ENCODE measurements around the gene DTD1.

The DTD1 gene

DNA sequence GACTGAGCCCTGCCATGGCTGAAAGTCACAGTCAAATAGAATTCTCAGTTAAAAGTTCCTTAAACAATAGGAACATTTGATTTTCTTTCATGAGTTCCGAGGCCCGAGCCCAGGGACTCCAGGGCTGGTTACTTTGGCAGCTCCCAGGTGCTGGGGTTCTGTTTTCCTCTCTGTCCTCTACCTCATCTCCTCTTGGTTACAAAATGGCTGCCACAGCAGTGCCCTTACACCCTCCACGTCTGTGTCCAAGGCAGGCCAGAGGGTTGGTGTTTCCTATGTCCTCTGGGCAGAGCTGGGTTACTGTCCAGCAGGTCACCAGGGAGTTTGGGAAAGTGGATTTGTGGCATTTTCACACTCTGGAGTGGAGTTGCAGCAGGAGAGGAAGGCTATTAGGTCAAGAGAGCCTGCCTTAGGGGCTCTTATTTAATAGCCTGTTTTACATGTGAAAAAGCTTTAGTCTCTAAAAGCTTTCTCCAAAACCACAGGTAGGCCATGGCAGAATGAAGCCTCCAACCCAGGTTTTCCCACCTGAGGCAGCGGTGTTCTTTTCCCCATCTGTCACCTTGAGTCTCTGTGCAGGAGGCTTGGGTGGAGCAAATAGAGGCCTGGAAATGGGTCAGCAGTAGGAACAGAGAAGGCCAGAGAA, 111.0 kb downstream of the DTD1 start:
- H2BK5ac ChIP-seq (ENCODE audit: low read length), result no peak overlapping the region
- H3K4me2 ChIP-seq (ENCODE audit: low read length), result no peak overlapping the region
- H2BK15ac ChIP-seq (replicated peaks; ENCODE audit: low read depth), result no peak overlapping the region
- H3K36me3 ChIP-seq (ENCODE audit: control insufficient read depth, insufficient read depth, low read length), result no peaks in the 10 kb centered on the region
- no peak overlapping the region for H3K23ac ChIP-seq (ENCODE audit: low read length)
- H3K27me3 ChIP-seq (ENCODE audit: insufficient read depth, low read length, poor library complexity), result no peaks in the 10 kb centered on the region
- H2AK5ac ChIP-seq (ENCODE audit: low read length), result no peak overlapping the region
- no CpG with 5 or more reads among the region's 4 CpGs for WGBS (ENCODE audit: extremely low coverage, insufficient coverage, low lambda C conversion rate)
- no peak overlapping the region for H3K9ac ChIP-seq (ENCODE audit: low read length)
- no peak overlapping the region for H4K5ac ChIP-seq (ENCODE audit: low read length)
- DNase-seq, result no peak
- H3K4me1 ChIP-seq (ENCODE audit: control insufficient read depth, low read depth, low read length), result no peaks in the 10 kb centered on the region
- no peak overlapping the region for H3K4me3 ChIP-seq (ENCODE audit: low read length)
- no peak overlapping the region for H4K8ac ChIP-seq (ENCODE audit: low read depth, low read length)
- no peaks in the 10 kb centered on the region for H3K79me2 ChIP-seq (ENCODE audit: control insufficient read depth, insufficient read depth, low read length)
- no peak overlapping the region for H2BK120ac ChIP-seq (ENCODE audit: low read depth, low read length)
- H3K27ac ChIP-seq (ENCODE audit: low read depth, low read length), result no peak overlapping the region
- no peaks in the 10 kb centered on the region for H3K79me1 ChIP-seq (ENCODE audit: low read length)
- no peak overlapping the region for H3K4ac ChIP-seq (ENCODE audit: low read depth, low read length)
- H3K56ac ChIP-seq (ENCODE audit: low read length), result no peak overlapping the region
- no peak overlapping the region for H3K18ac ChIP-seq (ENCODE audit: low read length)

DNA sequence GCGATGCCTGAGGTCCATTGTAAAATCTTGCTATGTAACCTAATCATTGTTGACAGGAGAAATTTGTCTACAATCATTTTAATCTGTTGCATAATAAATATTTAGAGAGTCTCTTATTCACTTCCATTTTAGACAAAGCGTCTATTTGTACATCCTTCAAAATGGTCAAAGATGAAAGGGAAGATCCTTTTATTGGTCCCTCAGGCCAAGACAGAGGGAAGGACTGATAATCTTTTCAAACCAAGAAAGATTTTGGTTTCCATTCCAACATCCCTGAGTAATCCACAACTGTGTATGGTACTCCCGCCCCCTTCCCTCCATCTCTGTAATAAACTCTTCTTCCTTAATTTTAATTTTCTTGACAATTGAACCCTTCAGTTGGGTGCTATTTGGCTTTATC, 114.1 kb downstream of the DTD1 start:
- Histone ChIP-seq H3K36me3 (ENCODE audit: control insufficient read depth, insufficient read depth, low read length) (no peaks in the 10 kb centered on the region), H3K4me1 (ENCODE audit: control insufficient read depth, low read depth, low read length) (no peaks in the 10 kb centered on the region), H2BK5ac (ENCODE audit: low read length) (no peak overlapping the region), H3K79me2 (ENCODE audit: control insufficient read depth, insufficient read depth, low read length) (no peaks in the 10 kb centered on the region), H4K8ac (ENCODE audit: low read depth, low read length) (no peak overlapping the region), H2BK15ac (replicated peaks; ENCODE audit: low read depth) (no peak overlapping the region), H3K9ac (ENCODE audit: low read length) (no peak overlapping the region), H2AK5ac (ENCODE audit: low read length) (no peak overlapping the region), H3K27me3 (ENCODE audit: insufficient read depth, low read length, poor library complexity) (no peaks in the 10 kb centered on the region), H2BK120ac (ENCODE audit: low read depth, low read length) (no peak overlapping the region), H3K4me3 (ENCODE audit: low read length) (no peak overlapping the region), H3K4me2 (ENCODE audit: low read length) (no peak overlapping the region), H3K79me1 (ENCODE audit: low read length) (no peaks in the 10 kb centered on the region), H3K4ac (ENCODE audit: low read depth, low read length) (no peak overlapping the region), H3K18ac (ENCODE audit: low read length) (no peak overlapping the region), H3K27ac (ENCODE audit: low read depth, low read length) (no peak overlapping the region), H3K56ac (ENCODE audit: low read length) (no peak overlapping the region), H4K5ac (ENCODE audit: low read length) (no peak overlapping the region), H3K23ac (ENCODE audit: low read length) (no peak overlapping the region)
- no CpG with 5 or more reads among the region's 3 CpGs for WGBS (ENCODE audit: extremely low coverage, insufficient coverage, low lambda C conversion rate)
- no peak for DNase-seq

DNA sequence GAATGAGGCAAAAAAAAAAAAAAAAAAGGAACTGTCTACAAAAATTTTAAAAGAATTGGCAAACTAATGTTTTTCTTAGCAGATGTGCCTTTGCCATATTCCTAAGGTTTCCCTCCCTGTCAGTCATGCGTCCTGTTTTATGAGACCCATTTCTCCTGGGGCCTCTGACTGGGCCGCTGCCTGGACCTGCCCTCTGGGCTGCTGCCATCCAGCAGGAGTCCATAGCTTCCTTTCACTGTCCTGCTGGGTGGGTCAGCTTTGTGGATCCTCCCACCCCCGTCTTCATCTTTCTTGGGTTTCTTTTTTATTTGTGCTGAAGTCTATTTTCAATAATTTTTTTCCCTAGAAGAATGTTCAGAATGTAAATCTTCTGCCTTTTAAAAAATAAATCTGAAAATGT, 114.9 kb downstream of the DTD1 start:
- Histone ChIP-seq H2AK5ac (ENCODE audit: low read length) (no peak overlapping the region), H4K8ac (ENCODE audit: low read depth, low read length) (no peak overlapping the region), H3K79me1 (ENCODE audit: low read length) (no peaks in the 10 kb centered on the region), H3K27ac (ENCODE audit: low read depth, low read length) (no peak overlapping the region), H3K27me3 (ENCODE audit: insufficient read depth, low read length, poor library complexity) (no peaks in the 10 kb centered on the region), H2BK120ac (ENCODE audit: low read depth, low read length) (no peak overlapping the region), H3K18ac (ENCODE audit: low read length) (no peak overlapping the region), H3K4me1 (ENCODE audit: control insufficient read depth, low read depth, low read length) (no peaks in the 10 kb centered on the region), H4K5ac (ENCODE audit: low read length) (no peak overlapping the region), H3K4ac (ENCODE audit: low read depth, low read length) (no peak overlapping the region), H3K4me2 (ENCODE audit: low read length) (no peak overlapping the region), H2BK15ac (replicated peaks; ENCODE audit: low read depth) (no peak overlapping the region), H3K9ac (ENCODE audit: low read length) (no peak overlapping the region), H3K79me2 (ENCODE audit: control insufficient read depth, insufficient read depth, low read length) (no peaks in the 10 kb centered on the region), H3K56ac (ENCODE audit: low read length) (no peak overlapping the region), H3K4me3 (ENCODE audit: low read length) (no peak overlapping the region), H3K36me3 (ENCODE audit: control insufficient read depth, insufficient read depth, low read length) (no peaks in the 10 kb centered on the region), H3K23ac (ENCODE audit: low read length) (no peak overlapping the region), H2BK5ac (ENCODE audit: low read length) (no peak overlapping the region)
- DNase-seq, result no peak
- WGBS (ENCODE audit: extremely low coverage, insufficient coverage, low lambda C conversion rate), result no CpG with 5 or more reads among the region's 3 CpGs

- no peak for DNase-seq
- Histone ChIP-seq H3K79me2 (ENCODE audit: control insufficient read depth, insufficient read depth, low read length) (no peaks in the 10 kb centered on the region), H3K23ac (ENCODE audit: low read length) (no peak overlapping the region), H3K4me3 (ENCODE audit: low read length) (no peak overlapping the region), H3K18ac (ENCODE audit: low read length) (no peak overlapping the region), H4K8ac (ENCODE audit: low read depth, low read length) (no peak overlapping the region), H3K79me1 (ENCODE audit: low read length) (no peaks in the 10 kb centered on the region), H4K5ac (ENCODE audit: low read length) (no peak overlapping the region), H3K4ac (ENCODE audit: low read depth, low read length) (no peak overlapping the region), H3K4me1 (ENCODE audit: control insufficient read depth, low read depth, low read length) (no peaks in the 10 kb centered on the region), H3K9ac (ENCODE audit: low read length) (no peak overlapping the region), H2BK5ac (ENCODE audit: low read length) (no peak overlapping the region), H3K56ac (ENCODE audit: low read length) (no peak overlapping the region), H2BK120ac (ENCODE audit: low read depth, low read length) (no peak overlapping the region), H3K27me3 (ENCODE audit: insufficient read depth, low read length, poor library complexity) (no peaks in the 10 kb centered on the region), H3K36me3 (ENCODE audit: control insufficient read depth, insufficient read depth, low read length) (no peaks in the 10 kb centered on the region), H3K27ac (ENCODE audit: low read depth, low read length) (no peak overlapping the region), H2AK5ac (ENCODE audit: low read length) (no peak overlapping the region), H3K4me2 (ENCODE audit: low read length) (no peak overlapping the region), H2BK15ac (replicated peaks; ENCODE audit: low read depth) (no peak overlapping the region)
- WGBS (ENCODE audit: extremely low coverage, insufficient coverage, low lambda C conversion rate), result no CpG with 5 or more reads among the region's 3 CpGs
These were observed 117.6 kb downstream of the DTD1 start for GRCh38 chr20:18705490-18705889.

- H4K8ac ChIP-seq (ENCODE audit: low read depth, low read length), result no peak overlapping the region
- no peak overlapping the region for H3K4me2 ChIP-seq (ENCODE audit: low read length)
- no peak overlapping the region for H3K56ac ChIP-seq (ENCODE audit: low read length)
- no peaks in the 10 kb centered on the region for H3K79me2 ChIP-seq (ENCODE audit: control insufficient read depth, insufficient read depth, low read length)
- no peak overlapping the region for H2AK5ac ChIP-seq (ENCODE audit: low read length)
- no peak overlapping the region for H4K5ac ChIP-seq (ENCODE audit: low read length)
- no peak for DNase-seq
- no peak overlapping the region for H3K18ac ChIP-seq (ENCODE audit: low read length)
- H3K9ac ChIP-seq (ENCODE audit: low read length), result no peak overlapping the region
- no peaks in the 10 kb centered on the region for H3K36me3 ChIP-seq (ENCODE audit: control insufficient read depth, insufficient read depth, low read length)
- no peak overlapping the region for H3K23ac ChIP-seq (ENCODE audit: low read length)
- H3K27ac ChIP-seq (ENCODE audit: low read depth, low read length), result no peak overlapping the region
- H2BK15ac ChIP-seq (replicated peaks; ENCODE audit: low read depth), result no peak overlapping the region
- H2BK5ac ChIP-seq (ENCODE audit: low read length), result no peak overlapping the region
- H3K79me1 ChIP-seq (ENCODE audit: low read length), result no peaks in the 10 kb centered on the region
- H2BK120ac ChIP-seq (ENCODE audit: low read depth, low read length), result no peak overlapping the region
- H3K4me1 ChIP-seq (ENCODE audit: control insufficient read depth, low read depth, low read length), result no peaks in the 10 kb centered on the region
- no peak overlapping the region for H3K4ac ChIP-seq (ENCODE audit: low read depth, low read length)
- no CpG with 5 or more reads among the region's 2 CpGs for WGBS (ENCODE audit: extremely low coverage, insufficient coverage, low lambda C conversion rate)
- no peak overlapping the region for H3K4me3 ChIP-seq (ENCODE audit: low read length)
- H3K27me3 ChIP-seq (ENCODE audit: insufficient read depth, low read length, poor library complexity), result no peaks in the 10 kb centered on the region
These were observed 118.1 kb downstream of the DTD1 start for GRCh38 chr20:18705910-18706309.

- Histone ChIP-seq H3K4me3 (ENCODE audit: low read length) (no peak overlapping the region), H3K9ac (ENCODE audit: low read length) (no peak overlapping the region), H2BK5ac (ENCODE audit: low read length) (no peak overlapping the region), H3K36me3 (ENCODE audit: control insufficient read depth, insufficient read depth, low read length) (no peaks in the 10 kb centered on the region), H3K4me2 (ENCODE audit: low read length) (no peak overlapping the region), H3K23ac (ENCODE audit: low read length) (no peak overlapping the region), H3K79me1 (ENCODE audit: low read length) (no peaks in the 10 kb centered on the region), H2BK15ac (replicated peaks; ENCODE audit: low read depth) (no peak overlapping the region), H3K79me2 (ENCODE audit: control insufficient read depth, insufficient read depth, low read length) (no peaks in the 10 kb centered on the region), H3K56ac (ENCODE audit: low read length) (no peak overlapping the region), H3K27ac (ENCODE audit: low read depth, low read length) (no peak overlapping the region), H3K4ac (ENCODE audit: low read depth, low read length) (no peak overlapping the region), H3K4me1 (ENCODE audit: control insufficient read depth, low read depth, low read length) (no peaks in the 10 kb centered on the region), H4K8ac (ENCODE audit: low read depth, low read length) (no peak overlapping the region), H2AK5ac (ENCODE audit: low read length) (no peak overlapping the region), H2BK120ac (ENCODE audit: low read depth, low read length) (no peak overlapping the region), H3K18ac (ENCODE audit: low read length) (no peak overlapping the region), H3K27me3 (ENCODE audit: insufficient read depth, low read length, poor library complexity) (no peaks in the 10 kb centered on the region), H4K5ac (ENCODE audit: low read length) (no peak overlapping the region)
- WGBS (ENCODE audit: extremely low coverage, insufficient coverage, low lambda C conversion rate), result no CpG with 5 or more reads among the region's 1 CpG
- no peak for DNase-seq
These were observed 124.3 kb downstream of the DTD1 start for GRCh38 chr20:18712131-18712530.

Measured in mesendoderm (in vitro differentiated cells).